Activated CD8-positive, alpha-beta T cell treated with anti-CD3 and anti-CD28 coated beads, Interleukin-2, amount 10 ng/mL, durations not matched to agents 7 days and 5 days (primary cell): ENCODE results near the gene EBF3. TPM values are rescaled to one million over a fixed set of nuclear protein-coding genes. Genes with fewer than 3 reads are reported as not detected.

ENCODE experiments used
- ATAC-seq: fragments of 150-1000 bp; cut with Tn5 transposase; one replicate; pipeline ENCODE4 v1.10.0; 2021; ENCODE audit warnings: moderate library complexity
- CTCF ChIA-PET: fragments of 350-600 bp; sonication (Branson Sonifier 250); formaldehyde crosslinking; loops from one replicate; lab custom pipeline; 2021; ENCODE audit warnings: antibody characterized with exemption; lab: Charles Lee
- POLR2A ChIA-PET: fragments of 350-600 bp; sonication (Branson Sonifier 250); formaldehyde crosslinking; loops from one replicate; lab custom pipeline; 2021; ENCODE audit warnings: antibody characterized with exemption; lab: Charles Lee
- DNase-seq: peaks from one replicate; pipeline ENCODE4 v3.0.0-alpha.2; 2020
- H3K27ac Mint-ChIP-seq: one replicate; pipeline ENCODE4 v1.8.0; 2021; ENCODE audit warnings: mild to moderate bottlenecking, mixed read lengths
- H3K27me3 Mint-ChIP-seq: one replicate; pipeline ENCODE4 v1.8.0; 2021; ENCODE audit warnings: low read depth, mixed read lengths
- H3K36me3 Mint-ChIP-seq: one replicate; pipeline ENCODE4 v1.8.0; 2021; ENCODE audit warnings: low read depth, mixed read lengths
- H3K4me1 Mint-ChIP-seq: one replicate; pipeline ENCODE4 v1.8.0; 2021; ENCODE audit warnings: low read depth, mixed read lengths
- H3K4me3 Mint-ChIP-seq: one replicate; pipeline ENCODE4 v1.8.0; 2021; ENCODE audit warnings: mild to moderate bottlenecking, mixed read lengths
- H3K9me3 Mint-ChIP-seq: one replicate; pipeline ENCODE4 v1.8.0; 2022; ENCODE audit warnings: mixed read lengths; ENCODE audit not compliant: insufficient read depth
- total RNA-seq, 2 experiments: library from RNA; stranded (reverse); gene quantifications; one replicate each; pipeline ENCODE4 v1.2.3, GENCODE V29; 2021

EBF3 gene
- total RNA-seq, 2 experiments from 2014 or later, result not detected

GRCh38 chr10:129955601-129956285, 8.3 kb downstream of the EBF3 start:
- Mint-ChIP-seq H3K27ac (no peak overlapping the region), H3K4me3 (no peak overlapping the region), H3K4me1 (peaks cover 9% of the 10 kb centered on the region), H3K27me3 (peaks cover 39% of the 10 kb centered on the region), H3K36me3 (peaks cover 6% of the 10 kb centered on the region), H3K9me3 (peaks cover 6% of the 10 kb centered on the region)
- POLR2A ChIA-PET, result no interaction called here
- DNase-seq (no peak), ATAC-seq (no peak)
- CTCF ChIA-PET, result no interaction called here

- peaks cover 4% of the 10 kb centered on the region for H3K36me3 Mint-ChIP-seq
- POLR2A ChIA-PET, result no interaction called here
- ATAC-seq (no peak), DNase-seq (no peak)
- H3K4me1 Mint-ChIP-seq, result peaks cover 4% of the 10 kb centered on the region
- no peak overlapping the region for H3K27ac Mint-ChIP-seq
- CTCF ChIA-PET, result no interaction called here
- peaks cover 31% of the 10 kb centered on the region for H3K27me3 Mint-ChIP-seq
- no peaks in the 10 kb centered on the region for H3K9me3 Mint-ChIP-seq
- H3K4me3 Mint-ChIP-seq, result no peak overlapping the region
Measured at GRCh38 chr10:129954492-129955315, 9.4 kb downstream of the EBF3 start.

- Mint-ChIP-seq H3K9me3 (no peaks in the 10 kb centered on the region), H3K4me1 (peaks cover 3% of the 10 kb centered on the region), H3K27ac (no peak overlapping the region), H3K36me3 (peaks cover 3% of the 10 kb centered on the region), H3K27me3 (peaks cover 27% of the 10 kb centered on the region), H3K4me3 (no peak overlapping the region)
- ATAC-seq, result no peak
- no peak for DNase-seq
- POLR2A ChIA-PET, result no interaction called here
- CTCF ChIA-PET, result no interaction called here
Measured at GRCh38 chr10:129953119-129954051, 10.7 kb downstream of the EBF3 start.

GRCh38 chr10:129952378-129953118, 11.5 kb downstream of the EBF3 start:
- no peak overlapping the region for H3K4me3 Mint-ChIP-seq
- H3K27me3 Mint-ChIP-seq, result peaks cover 20% of the 10 kb centered on the region
- DNase-seq, result no peak
- no peaks in the 10 kb centered on the region for H3K9me3 Mint-ChIP-seq
- no peak overlapping the region for H3K27ac Mint-ChIP-seq
- H3K4me1 Mint-ChIP-seq, result no peaks in the 10 kb centered on the region
- POLR2A ChIA-PET, result no interaction called here
- CTCF ChIA-PET, result interaction anchor here (0.6 kb wide), 1 partner anchor 1121 kb away, joined by 3 read pairs; no protein-coding TSS in a partner anchor
- H3K36me3 Mint-ChIP-seq, result no peaks in the 10 kb centered on the region
- no peak for ATAC-seq

GRCh38 chr10:129951970-129952265, 12.2 kb downstream of the EBF3 start:
- no peaks in the 10 kb centered on the region for H3K9me3 Mint-ChIP-seq
- no peak for ATAC-seq
- no peak for DNase-seq
- ChIA-PET POLR2A (no interaction called here), CTCF (no interaction called here)
- H3K27me3 Mint-ChIP-seq, result peaks cover 14% of the 10 kb centered on the region
- H3K27ac Mint-ChIP-seq, result no peak overlapping the region
- no peaks in the 10 kb centered on the region for H3K36me3 Mint-ChIP-seq
- no peaks in the 10 kb centered on the region for H3K4me1 Mint-ChIP-seq
- no peak overlapping the region for H3K4me3 Mint-ChIP-seq

GRCh38 chr10:129951101-129951969, 12.7 kb downstream of the EBF3 start:
- peaks cover 9% of the 10 kb centered on the region for H3K27me3 Mint-ChIP-seq
- no peak for ATAC-seq
- CTCF ChIA-PET, result interaction anchor here (1.2 kb wide), 1 partner anchor 62 kb away, joined by 3 read pairs; no protein-coding TSS in a partner anchor

GRCh38 chr10:129950676-129951075, 13.4 kb downstream of the EBF3 start:
- ATAC-seq, result no peak
- H3K4me3 Mint-ChIP-seq, result no peak overlapping the region
- H3K4me1 Mint-ChIP-seq, result no peaks in the 10 kb centered on the region

More at GRCh38 chr10:129951101-129951969, 12.7 kb downstream of the EBF3 start:
- Mint-ChIP-seq H3K4me3 (no peak overlapping the region), H3K4me1 (no peaks in the 10 kb centered on the region), H3K36me3 (no peaks in the 10 kb centered on the region), H3K27ac (no peak overlapping the region), H3K9me3 (no peaks in the 10 kb centered on the region)
- POLR2A ChIA-PET, result no interaction called here
- no peak for DNase-seq

GRCh38 chr10:129949891-129950291, 14.2 kb downstream of the EBF3 start:
- ChIA-PET POLR2A (no interaction called here), CTCF (interaction anchor here (1.2 kb wide), 1 partner anchor 61 kb away, joined by 3 read pairs; no protein-coding TSS in a partner anchor)
- H3K4me1 Mint-ChIP-seq, result no peaks in the 10 kb centered on the region
- no peak for DNase-seq
- H3K27ac Mint-ChIP-seq, result no peak overlapping the region
- H3K9me3 Mint-ChIP-seq, result no peaks in the 10 kb centered on the region
- H3K36me3 Mint-ChIP-seq, result no peaks in the 10 kb centered on the region
- H3K4me3 Mint-ChIP-seq, result no peak overlapping the region
- peaks cover 3% of the 10 kb centered on the region for H3K27me3 Mint-ChIP-seq
- no peak for ATAC-seq

More at GRCh38 chr10:129950676-129951075, 13.4 kb downstream of the EBF3 start:
- ChIA-PET CTCF (interaction anchor here (1.2 kb wide), 1 partner anchor 62 kb away, joined by 3 read pairs; no protein-coding TSS in a partner anchor), POLR2A (no interaction called here)
- Mint-ChIP-seq H3K27ac (no peak overlapping the region), H3K27me3 (peaks cover 4% of the 10 kb centered on the region), H3K9me3 (no peaks in the 10 kb centered on the region), H3K36me3 (no peaks in the 10 kb centered on the region)
- DNase-seq, result no peak

- Mint-ChIP-seq H3K4me1 (no peaks in the 10 kb centered on the region), H3K36me3 (no peaks in the 10 kb centered on the region), H3K27me3 (no peaks in the 10 kb centered on the region), H3K4me3 (no peak overlapping the region), H3K9me3 (no peaks in the 10 kb centered on the region), H3K27ac (no peak overlapping the region)
- ChIA-PET CTCF (no interaction called here), POLR2A (no interaction called here)
- ATAC-seq (no peak), DNase-seq (no peak)
Measured at GRCh38 chr10:129949411-129949810, 14.7 kb downstream of the EBF3 start.

GRCh38 chr10:129946859-129947258, 17.2 kb downstream of the EBF3 start:
- no peaks in the 10 kb centered on the region for H3K27me3 Mint-ChIP-seq
- H3K9me3 Mint-ChIP-seq, result no peaks in the 10 kb centered on the region
- H3K4me3 Mint-ChIP-seq, result no peak overlapping the region
- H3K36me3 Mint-ChIP-seq, result no peaks in the 10 kb centered on the region
- H3K27ac Mint-ChIP-seq, result no peak overlapping the region
- CTCF ChIA-PET, result no interaction called here
- DNase-seq (no peak), ATAC-seq (no peak)
- no peaks in the 10 kb centered on the region for H3K4me1 Mint-ChIP-seq
- POLR2A ChIA-PET, result no interaction called here
